ENCODE measurements around the gene HDX. TPM values are rescaled to one million over a fixed set of nuclear protein-coding genes. Genes with fewer than 3 reads are reported as not detected.

The HDX gene
- polyA plus RNA-seq, 1 experiment, result 5.1 TPM

DNA sequence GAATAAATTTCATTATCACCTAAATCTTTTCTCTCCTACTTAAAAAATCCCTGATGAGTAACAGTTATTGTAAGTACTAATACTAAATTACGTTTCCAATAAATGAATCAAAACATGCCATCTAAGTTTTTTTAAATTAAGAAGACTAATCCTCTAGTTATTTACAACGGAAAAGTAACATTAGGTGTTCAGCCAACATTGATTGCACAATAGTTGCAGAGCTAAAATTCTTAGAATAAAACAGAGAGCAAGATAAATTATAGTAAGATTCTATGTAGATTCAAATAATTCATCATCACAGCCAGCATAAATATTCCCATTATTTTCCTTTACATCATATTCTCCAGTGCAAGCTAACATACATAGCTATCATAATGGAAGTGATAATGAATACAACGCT lies 139.2 kb downstream of the HDX start:
- CTCF ChIA-PET, result interaction anchor here (1.7 kb wide), 1 partner anchor 24 kb away, joined by 4 read pairs; no protein-coding TSS in a partner anchor
- no peak overlapping the region for H3K4me3 ChIP-seq (ENCODE audit: low read depth, low read length)
- POLR2A ChIA-PET, result no interaction called here
- DNase-seq (ENCODE audit: low read depth, low spot score), result no peak
- H3K27ac ChIP-seq (ENCODE audit: low read depth, low read length), result no peak overlapping the region
- no peaks in the 10 kb centered on the region for H3K9me3 ChIP-seq (ENCODE audit: control insufficient read depth, insufficient read depth, low read length)
- H3K27me3 ChIP-seq (ENCODE audit: control insufficient read depth, insufficient read depth, low read length), result no peaks in the 10 kb centered on the region
- TF ChIP-seq, protein P1, sequence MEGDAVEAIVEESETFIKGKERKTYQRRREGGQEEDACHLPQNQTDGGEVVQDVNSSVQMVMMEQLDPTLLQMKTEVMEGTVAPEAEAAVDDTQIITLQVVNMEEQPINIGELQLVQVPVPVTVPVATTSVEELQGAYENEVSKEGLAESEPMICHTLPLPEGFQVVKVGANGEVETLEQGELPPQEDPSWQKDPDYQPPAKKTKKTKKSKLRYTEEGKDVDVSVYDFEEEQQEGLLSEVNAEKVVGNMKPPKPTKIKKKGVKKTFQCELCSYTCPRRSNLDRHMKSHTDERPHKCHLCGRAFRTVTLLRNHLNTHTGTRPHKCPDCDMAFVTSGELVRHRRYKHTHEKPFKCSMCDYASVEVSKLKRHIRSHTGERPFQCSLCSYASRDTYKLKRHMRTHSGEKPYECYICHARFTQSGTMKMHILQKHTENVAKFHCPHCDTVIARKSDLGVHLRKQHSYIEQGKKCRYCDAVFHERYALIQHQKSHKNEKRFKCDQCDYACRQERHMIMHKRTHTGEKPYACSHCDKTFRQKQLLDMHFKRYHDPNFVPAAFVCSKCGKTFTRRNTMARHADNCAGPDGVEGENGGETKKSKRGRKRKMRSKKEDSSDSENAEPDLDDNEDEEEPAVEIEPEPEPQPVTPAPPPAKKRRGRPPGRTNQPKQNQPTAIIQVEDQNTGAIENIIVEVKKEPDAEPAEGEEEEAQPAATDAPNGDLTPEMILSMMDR (IDR thresholded peaks at IDR 0.05; ENCODE audit: low read depth, low read length), result no peak

DNA sequence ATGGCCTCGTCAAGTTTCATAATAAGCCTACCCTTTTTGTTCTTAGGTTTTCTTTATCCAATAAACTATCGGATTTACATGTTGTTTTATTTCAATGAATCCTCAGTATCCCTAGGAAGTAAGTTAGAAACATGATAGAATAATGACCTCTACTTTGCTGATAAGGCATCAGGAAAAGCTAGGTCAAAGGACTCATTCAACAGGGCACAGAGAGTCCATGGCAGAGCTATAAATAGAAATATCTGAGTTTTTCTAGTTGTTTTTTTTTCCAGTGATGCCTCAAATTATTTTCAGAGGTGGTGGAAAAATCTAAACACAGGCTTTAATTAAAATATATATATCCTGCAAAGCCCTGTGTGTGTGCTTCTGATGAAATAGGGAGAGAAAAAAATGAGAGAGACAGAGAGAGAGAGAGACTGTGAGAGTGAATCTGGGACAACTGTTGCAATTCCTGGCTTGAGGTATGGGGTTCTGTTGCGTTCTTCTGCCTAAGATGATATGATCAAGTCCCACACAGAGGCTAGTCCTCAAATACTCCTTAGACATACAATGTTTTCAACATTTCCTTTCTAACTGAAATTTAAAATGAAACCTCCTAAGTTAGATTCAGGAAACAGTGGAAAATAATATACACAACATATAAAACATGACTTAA lies 139.9 kb downstream of the HDX start:
- Histone ChIP-seq H3K27ac (ENCODE audit: low read depth, low read length) (peak overlapping the region; percentile 24), H3K9me3 (ENCODE audit: control insufficient read depth, insufficient read depth, low read length) (no peaks in the 10 kb centered on the region), H3K4me3 (ENCODE audit: low read depth, low read length) (no peak overlapping the region), H3K27me3 (ENCODE audit: control insufficient read depth, insufficient read depth, low read length) (no peaks in the 10 kb centered on the region)
- ChIA-PET POLR2A (no interaction called here), CTCF (no interaction called here)
- TF ChIP-seq, protein P1 (IDR thresholded peaks at IDR 0.05; ENCODE audit: low read depth, low read length), result no peak
- DNase-seq (ENCODE audit: low read depth, low spot score), result no peak

DNA sequence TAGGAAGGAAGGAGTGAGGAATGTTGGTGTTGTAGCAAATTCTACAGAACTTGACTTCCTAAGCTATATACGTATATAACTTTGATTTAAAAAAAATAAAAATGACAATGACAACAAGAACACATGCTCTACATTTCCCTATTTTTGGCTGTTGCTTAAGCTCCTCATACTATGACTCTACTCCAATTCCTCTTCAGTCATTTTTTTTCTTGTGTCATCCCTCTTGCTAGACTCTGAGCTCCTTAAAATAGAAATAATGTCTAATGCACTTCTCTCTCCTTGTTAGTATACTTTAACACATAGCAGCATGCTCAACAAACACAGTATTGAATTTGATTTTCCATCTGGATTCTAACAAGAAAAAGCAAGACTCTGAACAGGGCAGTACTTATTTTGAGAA lies 144.0 kb downstream of the HDX start:
- no peaks in the 10 kb centered on the region for H3K9me3 ChIP-seq (ENCODE audit: control insufficient read depth, insufficient read depth, low read length)
- H3K27ac ChIP-seq (ENCODE audit: low read depth, low read length), result no peak overlapping the region
- DNase-seq (ENCODE audit: low read depth, low spot score), result no peak
- TF ChIP-seq, protein P1 (IDR thresholded peaks at IDR 0.05; ENCODE audit: low read depth, low read length), result no peak
- H3K4me3 ChIP-seq (ENCODE audit: low read depth, low read length), result no peak overlapping the region
- CTCF ChIA-PET, result interaction anchor here (1.4 kb wide), 1 partner anchor 19 kb away, joined by 4 read pairs; no protein-coding TSS in a partner anchor
- H3K27me3 ChIP-seq (ENCODE audit: control insufficient read depth, insufficient read depth, low read length), result no peaks in the 10 kb centered on the region
- POLR2A ChIA-PET, result no interaction called here

DNA sequence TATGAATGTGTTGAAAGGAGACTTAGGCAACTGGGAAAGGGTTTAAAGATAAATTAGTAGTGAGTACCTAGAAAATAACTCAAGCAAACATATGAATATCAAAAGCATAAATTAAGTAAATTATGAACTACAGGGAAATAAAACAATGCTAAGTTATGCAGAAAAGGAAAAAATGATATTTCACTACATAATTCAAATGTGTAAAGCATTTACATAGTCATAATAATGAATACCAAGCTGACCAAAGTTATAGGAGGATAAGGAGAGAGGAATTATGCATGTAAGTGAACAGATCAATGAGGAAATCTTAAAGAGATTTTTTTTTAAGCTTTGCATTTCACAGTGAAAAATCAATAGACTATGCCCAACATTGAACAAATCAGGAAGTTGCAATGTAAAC lies 145.0 kb downstream of the HDX start:
- ChIA-PET POLR2A (no interaction called here), CTCF (interaction anchor here (1.4 kb wide), 1 partner anchor 18 kb away, joined by 4 read pairs; no protein-coding TSS in a partner anchor)
- TF ChIP-seq, protein P1 (IDR thresholded peaks at IDR 0.05; ENCODE audit: low read depth, low read length), result no peak
- Histone ChIP-seq H3K27me3 (ENCODE audit: control insufficient read depth, insufficient read depth, low read length) (no peaks in the 10 kb centered on the region), H3K27ac (ENCODE audit: low read depth, low read length) (no peak overlapping the region), H3K9me3 (ENCODE audit: control insufficient read depth, insufficient read depth, low read length) (no peaks in the 10 kb centered on the region), H3K4me3 (ENCODE audit: low read depth, low read length) (no peak overlapping the region)
- no peak for DNase-seq (ENCODE audit: low read depth, low spot score)

DNA sequence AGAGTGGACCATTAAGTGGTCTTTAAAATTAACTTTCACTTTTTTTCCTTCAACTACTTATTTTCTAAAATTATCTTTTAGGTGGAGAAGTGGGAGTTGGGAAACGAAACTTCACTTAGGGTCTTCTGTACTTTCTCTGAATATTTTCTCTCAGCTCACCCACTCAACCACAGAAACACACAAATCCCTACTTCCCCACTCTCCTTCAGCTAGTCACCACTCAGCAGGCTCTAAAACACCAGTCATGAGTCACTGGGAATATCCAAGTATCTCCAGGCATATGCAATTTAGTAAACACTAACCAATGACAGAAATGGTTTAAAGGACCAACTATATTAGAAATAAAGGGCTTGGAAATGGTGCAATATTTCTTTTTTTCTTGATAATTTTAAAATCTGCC lies 161.3 kb downstream of the HDX start:
- no peak overlapping the region for H3K4me3 ChIP-seq (ENCODE audit: low read depth, low read length)
- CTCF ChIA-PET, result interaction anchor here (1.1 to 2.1 kb wide), 2 partner anchors 12 to 32 kb away, joined by 3 to 20 read pairs; no protein-coding TSS in a partner anchor
- no peaks in the 10 kb centered on the region for H3K27me3 ChIP-seq (ENCODE audit: control insufficient read depth, insufficient read depth, low read length)
- POLR2A ChIA-PET, result no interaction called here
- TF ChIP-seq, protein P1 (IDR thresholded peaks at IDR 0.05; ENCODE audit: low read depth, low read length), result no peak
- H3K9me3 ChIP-seq (ENCODE audit: control insufficient read depth, insufficient read depth, low read length), result no peaks in the 10 kb centered on the region
- H3K27ac ChIP-seq (ENCODE audit: low read depth, low read length), result no peak overlapping the region
- peak; percentile 8 for DNase-seq (ENCODE audit: low read depth, low spot score)
